Mucosa of stomach (tissue), 1 donor: Measurements from ENCODE around the gene SEBOX.

ENCODE experiments used
- H3K27me3 ChIP-seq: one replicate; pipeline ENCODE4 v1.7.0; 2013; ENCODE audit warnings: mild to moderate bottlenecking, low read length; ENCODE audit not compliant: control insufficient read depth, insufficient read depth
- H3K36me3 ChIP-seq: one replicate; pipeline ENCODE4 v1.7.0; 2013; ENCODE audit warnings: low read length; ENCODE audit not compliant: control insufficient read depth, insufficient read depth
- H3K4me1 ChIP-seq: one replicate; pipeline ENCODE4 v1.7.0; 2013; ENCODE audit warnings: mild to moderate bottlenecking, low read length; ENCODE audit not compliant: control insufficient read depth, insufficient read depth
- H3K4me3 ChIP-seq: one replicate; pipeline ENCODE4 v1.7.0; 2013; ENCODE audit warnings: low read length
- H3K9ac ChIP-seq: one replicate; pipeline ENCODE4 v1.7.0; 2013; ENCODE audit warnings: mild to moderate bottlenecking, low read length, moderate library complexity
- H3K9me3 ChIP-seq: one replicate; pipeline ENCODE4 v1.7.0; 2013; ENCODE audit warnings: mild to moderate bottlenecking, low read length, moderate library complexity; ENCODE audit not compliant: control insufficient read depth
- donor health status: Pancreatic carcinoma.

The SEBOX gene, protein sequence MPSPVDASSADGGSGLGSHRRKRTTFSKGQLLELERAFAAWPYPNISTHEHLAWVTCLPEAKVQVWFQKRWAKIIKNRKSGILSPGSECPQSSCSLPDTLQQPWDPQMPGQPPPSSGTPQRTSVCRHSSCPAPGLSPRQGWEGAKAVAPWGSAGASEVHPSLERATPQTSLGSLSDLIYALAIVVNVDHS

DNA sequence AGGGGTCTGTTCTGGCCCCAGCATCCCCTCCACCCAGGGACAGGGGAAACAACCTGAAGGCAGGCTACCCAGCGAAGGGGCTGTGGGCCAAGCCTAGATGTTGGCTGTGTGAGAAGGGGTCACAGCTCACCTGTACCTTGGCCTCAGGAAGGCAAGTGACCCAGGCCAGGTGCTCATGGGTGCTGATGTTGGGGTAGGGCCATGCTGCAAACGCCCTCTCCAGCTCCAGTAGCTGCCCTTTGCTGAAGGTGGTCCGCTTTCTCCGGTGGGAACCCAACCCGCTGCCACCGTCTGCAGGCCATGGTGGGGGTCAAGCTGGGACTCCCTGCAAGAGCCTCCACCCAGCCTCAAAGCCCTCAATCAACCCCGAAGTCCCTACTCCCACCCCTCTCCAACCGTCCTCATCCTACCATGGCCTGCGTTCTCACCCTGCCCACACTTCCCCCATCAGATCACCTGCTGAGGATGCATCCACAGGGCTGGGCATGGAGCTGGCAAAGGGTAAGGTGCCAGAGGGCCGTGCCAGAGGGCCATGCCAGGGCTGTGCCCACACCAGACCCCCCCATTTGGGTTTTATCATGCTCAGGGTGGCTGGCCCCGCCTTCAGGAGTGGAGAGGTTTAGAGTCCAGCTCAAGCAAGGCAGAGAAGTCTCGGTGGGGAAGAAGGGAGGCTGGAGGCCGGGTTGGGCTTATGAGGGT is at the start of gene SEBOX:
SEBOX (minus strand) TSS at position 535 of the 699 bp plus-strand sequence; CDS start at position 487, 48 bp downstream.
- H3K36me3 ChIP-seq = peaks cover 6% of the 10 kb centered on the region
- H3K4me1 ChIP-seq = no peaks in the 10 kb centered on the region
- H3K9me3 ChIP-seq = no peaks in the 10 kb centered on the region
- no peak within 1 kb of the TSS for H3K4me3 ChIP-seq
- no peaks in the 10 kb centered on the region for H3K27me3 ChIP-seq
- H3K9ac ChIP-seq = no peak within 1 kb of the TSS

DNA sequence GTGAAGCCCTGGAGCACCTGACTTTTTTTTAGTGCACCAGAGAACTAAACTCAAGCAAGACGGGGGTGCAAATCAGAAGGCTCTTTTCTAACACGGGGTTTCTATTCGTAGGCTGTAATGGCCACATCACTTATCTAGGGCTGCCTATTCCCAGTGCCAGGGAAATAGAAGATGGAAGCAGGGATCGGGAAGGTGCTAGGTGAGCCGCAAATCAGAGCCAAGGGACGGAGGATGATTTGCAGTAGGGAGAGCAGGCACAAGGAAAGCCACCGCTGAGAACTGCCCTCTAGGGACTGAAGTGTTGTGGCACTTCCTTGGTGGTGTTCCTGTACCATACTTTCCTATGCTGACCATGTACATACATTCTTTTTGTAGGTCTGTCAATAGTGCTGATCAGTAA is 48.8 kb upstream of the SEBOX start:
- Histone ChIP-seq H3K36me3 (no peaks in the 10 kb centered on the region), H3K4me1 (no peaks in the 10 kb centered on the region), H3K4me3 (no peak overlapping the region), H3K27me3 (peaks cover 4% of the 10 kb centered on the region), H3K9ac (no peak overlapping the region), H3K9me3 (no peaks in the 10 kb centered on the region)

DNA sequence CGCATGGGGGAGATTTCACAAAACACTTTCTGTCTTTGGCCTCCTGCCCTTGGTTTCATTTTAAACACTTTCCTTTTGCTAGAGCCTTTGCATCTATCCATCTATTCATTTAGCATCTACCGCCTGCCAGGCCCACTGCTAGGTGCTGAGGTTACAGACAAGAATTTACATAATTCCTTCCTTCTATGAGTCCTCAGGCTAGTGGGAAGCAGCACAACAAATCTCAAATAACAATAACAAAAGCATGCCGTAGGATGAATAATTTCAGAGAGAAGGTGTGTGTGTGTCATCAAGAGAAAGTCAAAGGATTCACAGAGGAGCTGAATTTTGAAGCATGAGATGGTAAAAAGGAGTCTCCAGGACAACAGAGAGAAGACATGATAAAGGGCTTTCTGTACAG is 47.1 kb upstream of the SEBOX start:
- peaks cover 16% of the 10 kb centered on the region for H3K4me1 ChIP-seq
- no peak overlapping the region for H3K9ac ChIP-seq
- no peaks in the 10 kb centered on the region for H3K9me3 ChIP-seq
- no peaks in the 10 kb centered on the region for H3K36me3 ChIP-seq
- H3K27me3 ChIP-seq = peaks cover 4% of the 10 kb centered on the region
- no peak overlapping the region for H3K4me3 ChIP-seq

DNA sequence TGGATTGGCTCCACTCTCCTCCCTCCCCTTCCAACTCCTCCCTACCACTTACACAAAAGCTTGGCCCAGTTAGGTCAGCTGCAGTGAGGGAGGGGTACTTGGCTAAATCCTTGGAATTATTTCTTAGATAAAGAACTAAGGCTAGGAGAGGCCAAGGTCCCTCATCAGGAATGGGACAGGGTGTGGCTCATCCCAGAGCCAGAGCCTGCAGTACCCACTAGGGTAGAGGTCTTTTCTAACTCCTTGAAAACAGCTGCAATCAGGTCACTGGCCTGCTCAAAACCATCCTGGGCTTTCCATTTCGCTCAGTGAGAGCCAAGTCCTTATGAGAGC is 42.9 kb upstream of the SEBOX start:
- no peak overlapping the region for H3K4me3 ChIP-seq
- no peaks in the 10 kb centered on the region for H3K27me3 ChIP-seq
- H3K36me3 ChIP-seq = no peaks in the 10 kb centered on the region
- no peaks in the 10 kb centered on the region for H3K9me3 ChIP-seq
- peaks cover 39% of the 10 kb centered on the region for H3K4me1 ChIP-seq
- H3K9ac ChIP-seq = no peak overlapping the region

DNA sequence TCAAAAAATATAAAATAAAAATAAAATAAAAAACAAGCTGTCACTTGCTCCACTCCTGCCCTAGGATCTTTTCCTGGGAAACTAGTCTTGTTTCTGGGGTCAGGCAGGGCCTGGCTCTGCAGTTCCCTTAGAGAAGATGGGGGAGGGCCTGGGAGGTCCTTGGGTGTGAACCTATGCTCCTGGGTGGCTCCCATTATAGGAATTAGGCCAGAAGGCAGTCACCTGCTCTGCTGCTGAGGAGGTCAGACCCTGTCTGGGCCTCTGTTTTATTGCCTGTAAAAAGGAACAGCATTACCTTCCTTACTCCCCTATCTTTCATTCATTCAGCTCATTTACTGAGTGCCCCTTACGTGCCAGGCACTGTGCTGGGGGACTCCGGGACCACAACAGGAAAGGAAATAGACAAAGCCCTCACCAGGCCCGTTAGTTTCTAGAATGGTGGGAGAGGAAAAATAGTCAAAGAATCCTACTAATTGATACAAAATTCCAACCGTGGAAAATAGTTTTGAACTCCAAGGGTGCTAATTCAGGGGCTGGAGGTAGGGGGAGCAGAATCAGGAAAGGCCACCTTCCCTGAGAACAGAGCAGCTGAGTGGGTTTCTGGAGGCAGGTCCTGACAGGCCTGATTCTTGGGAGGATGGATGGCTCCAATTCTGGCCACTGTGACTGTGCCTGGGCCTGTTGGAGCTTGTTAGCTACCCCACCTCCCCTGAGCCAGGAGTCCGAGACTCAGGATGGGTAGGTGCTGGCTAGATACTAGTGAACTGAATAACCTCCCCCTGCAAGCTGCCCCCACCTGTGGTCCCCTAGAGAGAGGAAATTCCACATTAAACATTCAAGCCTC is 42.4 kb upstream of the SEBOX start:
- H3K4me1 ChIP-seq = peaks cover 39% of the 10 kb centered on the region
- H3K9ac ChIP-seq = no peak overlapping the region
- H3K27me3 ChIP-seq = no peaks in the 10 kb centered on the region
- H3K4me3 ChIP-seq = no peak overlapping the region
- no peaks in the 10 kb centered on the region for H3K36me3 ChIP-seq
- H3K9me3 ChIP-seq = no peaks in the 10 kb centered on the region

DNA sequence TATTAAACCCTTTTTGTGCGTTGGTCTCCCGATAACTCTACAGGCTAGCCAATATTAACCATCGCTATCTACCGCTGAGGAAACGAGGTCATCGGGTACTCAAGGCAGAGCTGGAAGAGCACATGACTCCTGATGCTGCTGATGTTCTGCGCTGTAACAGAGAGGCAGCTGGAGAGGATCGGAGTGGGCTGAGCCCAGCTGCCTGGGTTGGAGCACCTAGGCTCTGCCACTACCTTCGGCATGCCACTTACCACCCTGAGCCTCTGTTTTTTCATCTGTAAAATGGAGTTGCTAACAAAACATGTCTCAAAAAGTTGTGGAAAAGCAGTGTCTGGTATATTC is 41.4 kb upstream of the SEBOX start:
- Histone ChIP-seq H3K9me3 (no peaks in the 10 kb centered on the region), H3K27me3 (no peaks in the 10 kb centered on the region), H3K4me3 (peak overlapping the region; percentile 63)

DNA sequence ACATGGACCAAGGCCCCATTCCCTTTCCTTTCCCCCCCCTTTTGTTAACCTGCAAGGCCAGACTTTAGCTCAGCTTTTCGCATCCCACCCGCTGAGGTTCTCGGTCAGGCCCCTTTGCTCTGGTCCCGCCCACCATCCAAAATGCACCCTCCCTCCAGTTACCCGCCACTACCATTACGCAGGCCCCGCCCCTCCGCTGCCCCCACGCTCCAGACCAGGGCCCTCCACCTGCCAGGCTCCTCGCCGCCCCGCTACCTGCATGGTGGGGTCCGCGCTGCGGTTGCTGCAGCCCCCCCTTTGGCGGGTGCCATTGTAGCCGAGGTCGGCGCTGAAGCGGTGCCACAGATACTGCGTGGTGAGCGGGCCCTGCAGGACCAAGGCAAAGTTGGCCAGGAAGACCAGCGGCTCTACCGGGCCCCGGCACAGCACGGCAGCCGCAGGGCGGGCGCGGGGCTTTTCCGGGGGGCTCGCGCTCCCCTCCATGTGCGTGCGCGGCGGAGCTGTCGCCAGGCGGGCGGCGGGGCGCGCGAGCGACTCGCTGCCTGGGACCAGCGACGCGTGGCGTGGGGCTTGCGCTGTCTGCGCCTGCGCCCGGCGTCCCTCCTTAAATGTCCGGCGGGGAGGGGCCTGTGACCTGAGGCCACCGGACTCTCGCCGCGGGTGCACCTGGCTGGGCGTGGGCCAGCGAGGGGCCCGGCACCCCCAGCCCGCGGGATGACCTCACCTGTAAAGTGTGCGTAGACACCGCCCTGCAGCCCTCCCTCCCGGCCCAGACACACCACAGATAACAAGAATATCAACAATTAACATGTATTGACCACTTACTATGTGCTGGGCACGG is 40.9 kb upstream of the SEBOX start, which contains the start of gene SLC46A1:
SLC46A1 (minus strand) TSS at position 581 of the 841 bp plus-strand sequence; CDS start at position 483, 98 bp downstream.
- Histone ChIP-seq H3K36me3 (no peaks in the 10 kb centered on the region), H3K27me3 (no peaks in the 10 kb centered on the region), H3K4me1 (peaks cover 39% of the 10 kb centered on the region), H3K9me3 (no peaks in the 10 kb centered on the region), H3K4me3 (peak within 1 kb of the TSS; percentile 63), H3K9ac (peak within 1 kb of the TSS; percentile 71)

More for the DNA sequence above, 41.4 kb upstream of the SEBOX start:
- Histone ChIP-seq H3K9ac (peak overlapping the region; percentile 71), H3K4me1 (peaks cover 39% of the 10 kb centered on the region), H3K36me3 (no peaks in the 10 kb centered on the region)

DNA sequence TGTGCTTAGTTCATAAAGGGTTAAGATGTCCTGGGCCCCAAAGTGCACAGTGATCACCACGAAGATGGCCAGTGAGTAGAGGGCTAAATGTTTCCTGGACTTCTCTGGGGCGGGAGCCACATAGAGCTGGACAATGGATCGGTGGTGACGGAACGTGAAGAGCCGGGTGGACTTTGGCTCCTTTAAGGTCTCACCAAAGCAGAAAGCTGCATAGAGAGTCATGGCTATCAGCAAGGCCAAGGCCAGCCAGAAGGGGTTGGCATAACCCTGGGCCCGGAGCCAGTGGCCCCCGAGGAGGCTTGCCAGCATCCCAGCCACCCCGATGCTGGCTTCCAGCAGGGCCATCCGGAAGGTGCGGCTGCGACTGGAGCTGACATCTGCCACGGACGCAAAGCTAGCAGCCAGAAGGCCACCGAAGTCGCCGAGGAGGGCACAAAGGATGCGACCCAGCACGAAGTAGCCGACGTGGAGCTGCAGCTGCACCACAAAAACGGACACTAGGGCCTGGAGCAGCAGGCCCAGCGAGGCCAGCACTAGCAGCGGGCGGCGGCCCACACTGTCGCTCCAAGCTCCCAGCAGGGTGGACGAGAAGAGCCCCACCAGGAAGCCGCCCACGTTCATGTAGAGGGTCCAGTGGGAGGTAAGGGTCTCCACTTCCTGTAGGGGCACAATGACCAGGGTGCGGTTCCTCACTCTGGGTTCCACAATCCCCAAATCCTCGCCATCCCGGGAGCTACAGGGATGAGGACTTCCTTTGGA is 40.0 kb upstream of the SEBOX start:
- Histone ChIP-seq H3K9me3 (no peaks in the 10 kb centered on the region), H3K9ac (peak overlapping the region; percentile 71), H3K27me3 (no peaks in the 10 kb centered on the region), H3K4me1 (peaks cover 39% of the 10 kb centered on the region), H3K36me3 (no peaks in the 10 kb centered on the region), H3K4me3 (peak overlapping the region; percentile 63)

DNA sequence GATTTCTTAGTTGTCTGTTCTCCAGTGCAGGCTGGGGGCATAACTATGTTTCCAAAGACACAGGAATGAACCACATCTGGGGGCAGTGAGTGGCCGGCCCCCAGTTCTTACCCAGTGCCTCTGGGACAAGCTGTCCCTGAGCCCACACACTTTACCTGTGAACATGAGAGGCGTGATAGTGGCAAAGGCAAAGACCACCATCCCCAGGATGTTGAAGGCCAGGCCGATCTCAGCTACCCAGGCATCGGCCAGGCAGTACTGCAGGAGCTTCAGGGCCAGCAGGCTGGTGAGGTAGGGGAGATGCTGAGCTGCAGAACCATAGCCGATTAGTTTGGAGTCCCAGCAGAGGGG is 39.4 kb upstream of the SEBOX start:
- Histone ChIP-seq H3K4me3 (no peak overlapping the region), H3K9ac (no peak overlapping the region), H3K9me3 (no peaks in the 10 kb centered on the region), H3K36me3 (peaks cover 4% of the 10 kb centered on the region), H3K27me3 (no peaks in the 10 kb centered on the region), H3K4me1 (peaks cover 39% of the 10 kb centered on the region)

DNA sequence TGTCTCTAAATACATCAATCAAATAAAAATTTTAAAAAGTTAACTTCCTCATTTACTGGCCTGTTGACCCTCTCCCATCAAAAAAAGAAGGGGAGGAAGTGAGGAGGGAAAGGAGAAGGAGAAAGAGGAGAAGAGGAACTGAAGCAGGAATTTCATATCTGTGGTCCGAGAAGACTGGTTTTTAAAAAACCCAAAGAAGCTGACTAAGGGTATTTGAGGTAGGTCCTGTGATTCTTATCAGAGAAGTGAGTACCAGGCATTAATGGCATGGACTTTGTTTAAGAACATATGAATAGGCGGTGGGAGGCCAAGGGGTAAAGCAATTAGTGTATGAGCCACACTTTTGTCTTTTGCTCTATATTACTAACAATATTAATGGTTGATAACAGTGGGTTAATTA is 39.0 kb upstream of the SEBOX start:
- Histone ChIP-seq H3K4me3 (no peak overlapping the region), H3K4me1 (peaks cover 40% of the 10 kb centered on the region), H3K9ac (no peak overlapping the region), H3K36me3 (peaks cover 8% of the 10 kb centered on the region), H3K27me3 (no peaks in the 10 kb centered on the region), H3K9me3 (no peaks in the 10 kb centered on the region)

DNA sequence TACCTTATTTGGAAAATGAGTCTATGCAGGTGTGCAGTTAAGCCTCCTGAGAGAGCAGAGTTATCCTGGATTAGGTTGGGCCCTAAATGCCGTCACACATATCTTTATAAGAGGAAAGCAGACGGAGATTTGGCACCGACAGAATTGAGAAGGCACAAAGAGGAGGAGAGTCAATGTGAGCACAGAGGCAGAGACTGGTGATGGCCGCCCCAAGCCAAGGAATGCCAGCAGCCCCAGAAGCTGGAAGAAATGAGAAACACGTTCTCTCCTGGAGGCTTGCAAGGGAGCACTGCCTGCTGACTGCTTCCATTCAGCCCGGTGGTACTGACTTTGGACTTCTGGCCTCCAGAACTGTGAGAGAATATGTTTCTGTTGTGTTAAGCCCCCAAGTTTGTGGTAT is 37.8 kb upstream of the SEBOX start:
- H3K9me3 ChIP-seq = no peaks in the 10 kb centered on the region
- no peak overlapping the region for H3K9ac ChIP-seq
- H3K4me3 ChIP-seq = no peak overlapping the region
- peaks cover 15% of the 10 kb centered on the region for H3K36me3 ChIP-seq
- H3K27me3 ChIP-seq = no peaks in the 10 kb centered on the region
- H3K4me1 ChIP-seq = peaks cover 37% of the 10 kb centered on the region
